PFSK-1 (cell line): ENCODE results near the gene P2RY13.

Experiments used
- POLR2AphosphoS5 ChIP-seq: IDR thresholded peaks from 2 replicates; pipeline ENCODE4 v1.6.1; 2012; ENCODE audit warnings: low read depth, mild to moderate bottlenecking, control low read depth, low read length, moderate library complexity
- SIN3A ChIP-seq: IDR thresholded peaks from 2 replicates; pipeline ENCODE4 v1.6.1; 2012; ENCODE audit warnings: mild to moderate bottlenecking, low read length, moderate library complexity, borderline replicate concordance; ENCODE audit not compliant: insufficient read depth
- TAF1 ChIP-seq: IDR thresholded peaks from 2 replicates; pipeline ENCODE4 v1.6.1; 2012; ENCODE audit warnings: low read length, control low read depth, borderline replicate concordance; ENCODE audit not compliant: insufficient read depth

DNA sequence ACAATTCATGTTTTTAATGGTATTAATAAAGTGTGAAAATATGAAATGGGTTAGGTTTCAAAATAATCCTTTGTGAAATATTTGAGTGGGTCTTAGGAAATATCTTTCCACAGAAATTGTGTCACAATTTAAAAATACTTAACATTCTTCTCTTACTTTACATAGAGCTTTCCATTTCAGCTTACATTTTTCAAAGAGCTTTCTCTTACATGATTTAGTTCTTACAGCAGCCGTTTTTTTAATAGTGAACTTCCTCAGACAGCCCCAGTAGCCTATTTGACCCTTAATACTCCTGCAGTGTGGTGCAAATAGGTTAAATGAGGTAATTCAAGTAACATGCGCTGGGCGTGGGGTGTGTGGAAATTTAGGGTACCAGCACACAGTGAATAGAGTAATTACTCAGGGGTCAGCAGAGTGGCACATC, 33.4 kb upstream of the P2RY13 start:
- TF ChIP-seq POLR2AphosphoS5 (no peak), SIN3A (no peak), TAF1 (no peak)
